ENCODE results near the gene EMC8.
"Not testable (repeated sequence)": the region's sequence is repeated elsewhere in the genome, so short reads cannot be mapped to it uniquely, and the experiment has no call there.

Gene EMC8

DNA sequence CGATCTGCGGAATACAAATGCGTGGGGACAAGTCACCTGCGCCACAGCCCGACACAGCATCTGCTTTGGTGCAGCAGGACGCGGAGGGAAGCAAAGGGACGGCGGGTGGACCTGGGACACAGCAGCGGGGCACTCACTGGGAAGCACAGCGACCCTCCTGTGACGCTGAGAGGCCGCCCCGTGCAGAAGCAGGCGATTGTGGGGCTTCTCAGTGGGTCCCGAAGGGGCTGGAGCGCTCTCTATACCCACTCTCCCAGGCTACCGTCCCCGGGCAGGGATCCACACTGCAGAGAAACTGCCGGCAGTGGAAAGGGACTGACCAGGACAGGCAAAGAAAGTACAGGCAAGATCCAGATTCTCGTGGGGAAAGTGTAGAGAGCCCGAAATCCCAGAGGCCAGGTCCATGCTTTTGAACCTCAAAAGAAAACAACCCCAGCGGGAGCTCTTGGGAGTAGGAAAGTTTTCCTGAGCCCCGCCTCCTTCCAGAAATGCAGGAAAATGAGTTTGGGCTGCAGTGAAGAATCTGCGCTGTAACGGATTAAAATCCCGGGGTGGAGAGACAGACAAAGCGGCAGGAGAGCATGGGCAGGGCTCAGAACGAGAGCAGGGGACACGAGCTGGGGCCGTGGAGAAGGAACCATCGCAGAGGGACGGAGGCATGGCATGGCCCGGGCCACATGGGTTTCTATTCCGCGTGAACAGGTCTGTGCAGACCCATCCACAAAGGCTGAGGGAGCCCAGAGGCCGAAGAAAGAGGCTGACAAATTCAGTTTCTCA lies 12.9 kb upstream of the EMC8 start:
- DNase-seq = no peak

DNA sequence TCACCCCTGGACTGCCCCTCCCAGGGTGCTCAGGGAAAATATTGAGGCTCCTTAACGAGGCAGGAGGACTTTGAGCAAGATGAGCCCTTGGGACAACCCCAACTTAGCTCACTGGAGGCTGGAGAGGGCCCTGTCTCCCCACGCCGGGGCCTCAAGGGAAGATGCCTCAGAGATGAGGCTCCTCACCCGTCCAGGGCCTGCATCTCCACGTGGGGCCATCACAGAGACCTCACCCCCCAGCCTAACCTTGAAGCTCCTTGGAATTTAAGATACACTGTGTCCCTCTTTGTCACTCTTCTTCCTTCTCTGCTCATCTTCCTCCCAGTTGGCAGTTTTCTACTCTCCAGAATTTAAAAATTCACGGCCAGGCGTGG lies 11.4 kb upstream of the EMC8 start:
- no peak for DNase-seq

DNA sequence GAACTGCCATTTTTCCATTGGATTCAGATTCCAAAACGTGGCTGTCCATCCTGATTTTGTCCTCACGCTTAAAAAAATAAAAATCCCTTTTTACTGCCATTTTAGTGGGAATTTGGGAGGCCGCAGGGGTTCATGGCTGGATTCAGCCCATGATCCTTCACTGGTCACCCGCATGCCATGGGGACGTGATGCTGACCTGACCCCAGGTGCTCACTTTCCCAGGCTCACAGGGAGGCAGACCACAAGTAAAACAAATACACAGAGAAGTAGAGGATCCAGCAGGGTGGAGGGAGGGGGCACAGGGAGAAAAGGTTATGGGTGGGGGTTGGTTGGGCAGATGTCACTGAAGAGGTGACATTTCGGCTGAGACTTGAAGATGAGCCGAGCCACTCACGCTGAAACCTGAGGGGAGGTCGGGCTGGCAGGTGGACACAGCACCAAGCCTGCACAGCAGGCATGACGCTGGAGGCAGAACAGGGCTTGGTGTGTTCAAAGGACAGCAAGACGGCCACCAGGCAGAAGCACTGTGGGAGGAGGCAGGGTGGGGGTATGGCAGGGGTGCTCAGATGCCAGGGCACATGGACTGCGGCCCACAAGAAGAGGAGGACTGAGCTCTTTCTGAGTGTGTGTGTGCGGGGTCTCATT lies 10.9 kb upstream of the EMC8 start:
- no peak for DNase-seq

- DNase-seq = no peak
Observed at GRCh38 chr16:85809645-85810044, 10.3 kb upstream of the EMC8 start.

DNA sequence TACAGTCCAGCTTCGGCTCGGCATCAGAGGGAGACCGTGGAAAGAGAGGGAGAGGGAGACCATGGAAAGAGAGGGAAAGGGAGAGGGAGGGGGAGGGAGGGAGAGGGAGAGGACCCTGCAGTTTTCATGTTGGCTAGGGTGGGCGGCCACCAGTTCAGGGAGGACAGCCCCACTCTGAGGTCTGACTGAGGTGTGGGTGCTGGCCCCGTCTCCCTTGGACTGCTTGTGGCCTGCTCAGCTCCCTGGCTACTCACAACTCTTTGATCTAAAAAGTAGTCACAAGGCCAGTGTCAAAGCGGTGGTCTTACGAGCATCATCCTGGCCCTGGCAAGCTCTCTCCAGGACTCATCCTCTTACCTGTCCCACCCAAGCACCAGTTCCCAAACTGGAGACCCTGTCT lies 9.6 kb upstream of the EMC8 start:
- DNase-seq = no peak

DNA sequence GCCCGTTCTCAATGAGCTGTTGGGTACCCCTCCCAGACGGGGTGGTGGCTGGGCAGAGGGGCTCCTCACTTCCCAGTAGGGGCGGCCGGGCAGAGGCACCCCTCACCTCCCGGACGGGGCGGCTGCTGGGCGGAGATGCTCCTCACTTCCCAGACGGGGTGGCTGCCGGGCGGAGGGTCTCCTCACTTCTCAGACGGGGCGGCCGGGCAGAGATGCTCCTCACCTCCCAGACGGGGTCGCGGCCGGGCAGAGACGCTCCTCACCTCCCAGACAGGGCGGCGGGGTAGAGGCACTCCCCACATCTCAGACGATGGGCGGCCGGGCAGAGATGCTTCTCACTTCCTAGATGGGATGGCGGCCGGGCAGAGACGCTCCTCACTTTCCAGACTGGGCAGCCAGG lies 8.8 kb upstream of the EMC8 start:
- DNase-seq = not testable (repeated sequence)

DNA sequence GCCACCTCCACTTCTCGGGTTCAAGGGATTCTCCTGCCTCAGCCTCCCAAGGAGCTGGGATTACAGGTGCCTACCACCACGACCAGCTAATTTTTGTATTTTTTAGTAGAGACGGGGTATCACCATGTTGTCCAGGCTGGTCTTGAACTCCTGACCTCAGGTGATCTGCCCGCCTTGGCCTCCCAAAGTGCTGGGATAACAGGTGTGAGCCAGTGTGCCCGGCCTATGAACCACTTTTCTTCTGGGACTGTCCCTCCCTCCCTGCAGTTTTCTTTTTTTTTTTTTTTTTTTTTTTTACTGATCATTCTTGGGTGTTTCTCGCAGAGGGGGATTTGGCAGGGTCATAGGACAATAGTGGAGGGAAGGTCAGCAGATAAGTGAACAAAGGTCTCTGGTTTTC lies 8.0 kb upstream of the EMC8 start:
- DNase-seq = not testable (repeated sequence)

- no peak for DNase-seq
Observed at GRCh38 chr16:85806539-85806938, 7.2 kb upstream of the EMC8 start.

DNA sequence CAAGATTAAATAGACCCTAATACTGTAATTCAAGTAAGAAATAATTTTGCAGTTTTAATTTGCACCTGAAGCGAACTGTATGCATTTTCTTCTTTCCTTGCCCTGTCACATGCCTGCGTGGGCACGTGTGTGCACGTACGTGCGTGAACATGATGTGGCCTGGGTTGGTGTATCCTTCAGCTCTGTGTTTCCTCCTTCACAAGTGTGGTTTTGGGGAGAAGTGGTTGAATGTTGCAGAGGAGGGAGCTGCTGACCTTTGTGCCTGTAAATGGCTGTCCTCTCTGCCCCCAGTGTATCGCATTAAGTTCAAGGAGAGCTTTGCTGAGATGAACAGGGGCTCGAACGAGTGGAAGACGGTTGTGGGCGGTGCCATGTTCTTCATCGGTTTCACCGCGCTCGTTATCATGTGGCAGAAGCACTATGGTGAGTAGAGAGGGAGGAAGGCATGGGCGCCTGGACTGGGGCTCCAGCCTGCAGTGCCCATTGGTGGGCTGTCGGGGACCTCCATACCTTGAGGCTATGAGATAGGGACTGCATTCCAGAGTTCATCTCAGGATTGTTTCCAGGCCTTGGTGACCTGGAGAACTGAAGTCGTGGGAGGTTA lies 6.2 kb upstream of the EMC8 start:
- DNase-seq = no peak

DNA sequence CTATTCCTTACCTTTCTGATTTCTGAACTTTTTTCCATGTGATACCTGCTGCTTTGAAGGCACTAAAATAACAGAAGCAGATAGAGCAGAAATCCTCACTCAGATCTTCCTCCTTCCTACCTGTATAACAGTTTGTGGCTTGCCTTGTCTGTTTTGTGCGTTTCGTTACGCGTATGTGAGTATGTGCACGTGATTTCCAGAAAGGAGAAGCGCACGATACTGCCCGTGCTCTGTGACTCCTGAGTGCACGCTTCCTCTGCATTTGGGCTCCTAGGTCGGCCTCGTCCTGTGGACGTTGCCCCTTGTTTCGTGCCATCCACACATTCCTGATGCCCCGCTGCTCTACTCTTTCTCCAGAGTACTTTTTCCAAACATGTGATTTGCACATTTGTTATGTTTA lies 4.2 kb upstream of the EMC8 start:
- no peak for DNase-seq

DNA sequence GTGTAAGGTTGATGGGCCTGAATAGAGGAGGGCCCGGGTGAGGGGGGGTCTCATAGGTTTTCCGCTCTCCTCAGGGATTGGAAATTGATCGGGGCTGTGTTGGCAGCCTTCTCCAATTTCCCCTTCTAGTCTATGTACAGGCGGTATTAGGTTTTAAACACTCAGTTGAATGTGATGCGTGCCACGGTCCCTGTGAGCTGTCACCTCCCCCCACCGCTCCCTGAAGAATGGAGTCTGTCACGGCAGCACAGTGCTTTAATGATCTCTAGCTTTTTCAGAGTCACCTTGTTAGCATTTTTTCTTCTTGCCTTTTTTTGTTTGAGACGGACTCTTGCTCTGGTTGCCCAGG lies 951 bp upstream of the EMC8 start:
- DNase-seq = no peak

DNA sequence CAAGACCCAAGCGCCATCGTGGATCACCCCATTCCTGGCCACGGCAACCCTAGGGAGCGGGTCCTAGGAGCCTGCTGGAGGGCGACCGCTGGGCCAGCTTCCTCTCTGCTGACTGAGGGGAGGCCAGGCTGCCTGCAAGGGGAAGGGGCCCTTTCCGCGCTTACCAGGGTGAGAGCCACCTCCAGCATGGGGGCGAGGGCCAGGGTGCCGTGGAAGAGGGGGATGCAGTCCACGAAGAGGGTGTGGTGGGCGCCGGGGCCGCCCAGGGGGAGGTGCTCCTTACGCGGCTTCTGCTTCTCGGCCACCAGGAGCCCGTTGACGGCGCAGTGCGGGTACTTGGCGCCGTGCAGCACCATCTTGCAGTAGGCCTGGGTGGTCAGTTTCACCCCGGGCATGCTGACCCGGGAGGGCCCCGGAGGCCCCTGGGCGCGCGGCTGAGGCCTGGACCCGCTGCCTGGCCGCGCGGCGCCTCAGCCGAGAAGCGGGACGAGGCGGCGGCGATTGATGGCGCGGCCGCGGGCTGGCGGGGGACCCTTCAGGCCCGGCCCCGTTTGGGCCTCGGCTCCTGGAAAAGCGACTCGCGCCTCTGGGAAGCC lies 345 bp downstream of the EMC8 start:
- no peak for DNase-seq

GRCh38 chr16:85798283-85798776 lies 1.0 kb downstream of the EMC8 start:
- no peak for DNase-seq

- DNase-seq = no peak
Observed at GRCh38 chr16:85796599-85796998, 2.7 kb downstream of the EMC8 start.

GRCh38 chr16:85796152-85796551 lies 3.2 kb downstream of the EMC8 start:
- DNase-seq = no peak

DNA sequence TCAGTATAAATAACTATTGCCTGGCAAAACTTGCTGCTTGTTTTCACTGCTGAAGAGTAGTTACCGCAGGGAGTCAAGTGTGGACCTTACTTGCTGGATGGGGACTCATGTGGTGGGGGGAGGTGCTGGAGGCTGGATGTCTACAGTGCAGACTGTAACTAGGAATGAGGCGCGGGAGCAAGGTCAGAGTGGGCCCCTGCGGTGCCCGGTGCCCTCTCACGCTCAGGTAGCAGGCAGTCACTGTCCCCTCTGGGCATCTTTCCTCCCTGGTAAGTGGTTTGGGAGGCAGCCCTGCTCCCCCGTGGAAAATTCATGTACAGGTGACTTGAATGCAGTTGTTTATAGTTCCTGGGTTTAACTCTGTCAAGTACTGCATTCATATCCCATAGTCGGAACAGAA lies 4.6 kb downstream of the EMC8 start:
- no peak for DNase-seq

DNA sequence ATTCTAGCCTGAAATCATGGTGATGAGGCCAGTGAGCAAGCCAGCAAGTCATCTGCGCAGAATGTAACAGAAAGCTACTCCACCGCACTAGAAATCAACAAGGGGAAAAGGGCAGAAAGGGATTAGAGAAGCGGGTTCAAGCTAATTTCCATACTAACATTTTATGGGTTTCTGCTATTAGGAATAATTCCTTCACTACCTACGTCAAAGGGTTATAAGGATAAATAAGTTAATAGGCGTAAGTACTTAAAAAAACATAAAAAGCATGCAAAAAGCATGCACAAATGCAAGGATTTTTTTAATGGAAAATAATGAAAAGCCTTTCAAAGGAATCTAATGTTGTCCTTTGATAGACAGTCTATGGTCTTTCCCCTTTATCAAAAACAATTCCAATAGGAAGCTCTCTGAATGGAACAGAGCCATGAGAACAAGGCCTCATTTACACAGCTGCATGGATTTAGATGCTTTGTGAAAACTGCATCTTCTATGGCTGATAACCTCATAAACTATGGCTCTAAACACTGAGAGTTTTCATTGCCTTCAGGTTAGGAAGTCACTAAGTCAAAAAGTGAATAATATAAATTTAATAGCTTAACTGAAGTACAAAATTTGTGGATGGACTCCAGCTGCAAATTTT lies 5.6 kb downstream of the EMC8 start:
- no peak for DNase-seq

DNA sequence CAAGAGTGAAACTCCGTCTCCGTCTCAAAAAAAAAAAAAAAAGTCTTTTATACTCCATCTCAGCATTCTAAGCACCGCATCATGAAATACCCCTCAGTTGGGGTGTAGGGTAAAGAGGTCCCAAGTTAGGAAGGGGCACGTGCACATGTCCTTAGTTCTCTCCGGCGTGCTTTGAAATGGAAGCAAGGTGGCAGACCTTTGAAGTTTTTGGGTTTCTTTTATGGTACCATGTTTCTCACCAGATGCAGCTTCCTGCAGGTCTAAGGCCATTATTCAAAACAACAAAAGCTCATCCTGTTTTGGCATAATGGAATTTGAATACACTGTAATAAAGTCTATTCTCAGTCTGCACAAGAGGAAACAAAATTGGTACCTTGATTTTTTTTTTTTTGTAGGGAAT lies 9.6 kb downstream of the EMC8 start:
- DNase-seq = no peak

DNA sequence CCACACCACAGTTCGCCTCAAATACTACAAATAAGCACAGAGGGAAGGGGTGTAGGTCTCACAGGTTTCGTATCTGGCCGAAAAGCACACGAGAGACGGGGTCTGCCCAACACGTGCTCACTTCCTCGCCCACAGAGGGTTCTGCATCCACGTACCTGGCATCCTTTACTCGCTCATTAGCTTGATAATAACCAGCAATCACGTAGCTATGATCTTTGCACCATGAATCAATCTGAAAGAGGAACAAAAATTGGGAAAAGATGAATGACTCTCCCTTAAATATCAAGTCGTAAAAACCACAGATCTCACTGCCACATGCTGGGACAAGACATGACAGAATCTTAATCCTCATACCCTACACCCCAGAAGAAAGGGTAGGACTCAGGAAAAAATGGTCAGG lies 10.5 kb downstream of the EMC8 start:
- no peak for DNase-seq

DNA sequence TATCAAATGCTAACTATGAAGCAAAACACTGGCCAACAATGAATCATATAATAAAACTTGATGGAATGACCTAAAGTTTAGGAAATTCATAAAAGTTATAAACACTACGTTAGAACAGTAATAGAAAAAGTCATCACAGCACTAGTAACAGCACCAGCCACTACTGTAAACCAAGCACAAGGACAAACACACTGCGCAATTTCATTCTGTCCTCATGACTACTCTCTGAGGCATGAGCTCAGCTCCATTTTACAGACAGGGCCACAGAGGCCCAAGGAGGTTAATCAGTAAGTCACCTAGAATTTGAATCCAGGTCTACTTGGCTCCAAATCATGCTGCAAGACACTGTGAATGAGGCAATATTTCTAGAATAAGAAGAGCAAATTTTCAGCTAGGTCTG lies 13.4 kb downstream of the EMC8 start:
- DNase-seq = no peak

GRCh38 chr16:85784813-85785212 lies 14.5 kb downstream of the EMC8 start:
- no peak for DNase-seq

- no peak for DNase-seq
Observed at GRCh38 chr16:85783441-85783840, 15.9 kb downstream of the EMC8 start.

GRCh38 chr16:85782451-85782850 lies 16.9 kb downstream of the EMC8 start:
- DNase-seq = no peak
